Uterus (tissue), 2 donors: ENCODE measurements around the gene PIR.

Source experiments
- CTCF ChIP-seq, 4 experiments: fragments of 200-600 bp in 2 of 4; fragments of 450-650 bp in 2 of 4; sonication (generic) in 2 of 4; IDR thresholded peaks; one replicate each; pipeline ENCODE4 v1.5.1; 2016 to 2019; ENCODE audit warnings: antibody characterized with exemption in 4 of 4, mild to moderate bottlenecking in 2 of 4, moderate library complexity in 1 of 4
- POLR2A ChIP-seq, 2 donors: fragments of 450-650 bp; IDR thresholded peaks; one replicate each; pipeline ENCODE4 v1.6.1; 2016; ENCODE audit warnings: antibody characterized with exemption in 2 of 2, mild to moderate bottlenecking in 1 of 2, moderate library complexity in 1 of 2

GRCh38 chrX:15465896-15466651 lies 27.1 kb downstream of the PIR start:
- TF ChIP-seq CTCF (IDR thresholded peaks at IDR 0.05) (no peak), POLR2A (IDR thresholded peaks at IDR 0.05) (no peak)
